DOHH2 (cell line): ENCODE results near the gene CALCR.

Experiments
- CTCF ChIP-seq: fragments of 200-600 bp; sonication (generic); IDR thresholded peaks from one replicate; pipeline ENCODE4 v1.5.1; 2014; ENCODE audit warnings: antibody characterized with exemption, mild to moderate bottlenecking, low read depth, low read length; ENCODE audit not compliant: poor library complexity, severe bottlenecking
- EZH2phosphoT487 ChIP-seq: fragments of 200-600 bp; sonication (generic); IDR thresholded peaks from 2 replicates; pipeline ENCODE4 v1.6.1; 2017; ENCODE audit warnings: borderline replicate concordance, mild to moderate bottlenecking, antibody characterized with exemption, low read length, moderate library complexity, mixed read lengths

GRCh38 chr7:93578762-93579161 lies 4.2 kb upstream of the CALCR start:
- no peak for TF ChIP-seq CTCF
- TF ChIP-seq EZH2phosphoT487 = no peak
